ENCODE results near the gene INSIG1. TPM values are rescaled to one million over a fixed set of nuclear protein-coding genes. Genes with fewer than 3 reads are reported as not detected.

Gene INSIG1
- total RNA-seq, 1 experiment from 2014 or later: 60.1 TPM

DNA sequence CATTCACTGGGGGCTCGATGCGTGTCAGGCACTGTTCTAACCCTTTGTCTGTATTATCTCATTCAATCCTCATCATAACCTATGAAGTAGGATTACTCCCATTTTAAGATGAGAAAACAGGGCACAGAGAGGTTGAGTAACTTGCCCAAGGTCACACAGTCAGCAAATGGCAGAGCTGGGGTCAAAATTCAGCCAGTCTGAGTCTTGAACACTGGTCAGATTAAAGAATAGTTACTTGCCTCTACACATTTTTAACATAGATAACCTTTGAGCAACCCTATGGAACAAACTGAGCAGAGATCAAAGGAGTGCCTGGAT is 27.2 kb downstream of the INSIG1 start:
- no peaks in the 10 kb centered on the region for H3K27me3 ChIP-seq (replicated peaks; ENCODE audit: control insufficient read depth, insufficient read depth, low read length)
- CTCF ChIA-PET: no interaction called here
- intact Hi-C loops (cut with micrococcal nuclease; ENCODE audit: unreplicated experiment): loop anchor here (2.0 kb wide), 1 partner anchor 26 kb away; no protein-coding TSS in a partner anchor
- H3K9me3 ChIP-seq: no peaks in the 10 kb centered on the region
- TF ChIP-seq, protein P1, sequence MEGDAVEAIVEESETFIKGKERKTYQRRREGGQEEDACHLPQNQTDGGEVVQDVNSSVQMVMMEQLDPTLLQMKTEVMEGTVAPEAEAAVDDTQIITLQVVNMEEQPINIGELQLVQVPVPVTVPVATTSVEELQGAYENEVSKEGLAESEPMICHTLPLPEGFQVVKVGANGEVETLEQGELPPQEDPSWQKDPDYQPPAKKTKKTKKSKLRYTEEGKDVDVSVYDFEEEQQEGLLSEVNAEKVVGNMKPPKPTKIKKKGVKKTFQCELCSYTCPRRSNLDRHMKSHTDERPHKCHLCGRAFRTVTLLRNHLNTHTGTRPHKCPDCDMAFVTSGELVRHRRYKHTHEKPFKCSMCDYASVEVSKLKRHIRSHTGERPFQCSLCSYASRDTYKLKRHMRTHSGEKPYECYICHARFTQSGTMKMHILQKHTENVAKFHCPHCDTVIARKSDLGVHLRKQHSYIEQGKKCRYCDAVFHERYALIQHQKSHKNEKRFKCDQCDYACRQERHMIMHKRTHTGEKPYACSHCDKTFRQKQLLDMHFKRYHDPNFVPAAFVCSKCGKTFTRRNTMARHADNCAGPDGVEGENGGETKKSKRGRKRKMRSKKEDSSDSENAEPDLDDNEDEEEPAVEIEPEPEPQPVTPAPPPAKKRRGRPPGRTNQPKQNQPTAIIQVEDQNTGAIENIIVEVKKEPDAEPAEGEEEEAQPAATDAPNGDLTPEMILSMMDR (IDR thresholded peaks at IDR 0.05; ENCODE audit: insufficient read depth in 1 of 2, low read depth in 1 of 2, low read length in 1 of 2, severe bottlenecking in 1 of 2, unreplicated experiment in 1 of 2): no peak
- no peaks in the 10 kb centered on the region for H3K36me3 Mint-ChIP-seq (ENCODE audit: insufficient read depth, unreplicated experiment)
- H3K27ac Mint-ChIP-seq (ENCODE audit: unreplicated experiment): no peak overlapping the region
- no peaks in the 10 kb centered on the region for H3K27me3 Mint-ChIP-seq (ENCODE audit: insufficient read depth, unreplicated experiment)
- H3K9me3 Mint-ChIP-seq (ENCODE audit: unreplicated experiment): peaks cover 7% of the 10 kb centered on the region
- no peaks in the 10 kb centered on the region for H3K36me3 ChIP-seq (ENCODE audit: control insufficient read depth, insufficient read depth, low read length)
- no peak overlapping the region for H3K4me3 Mint-ChIP-seq (ENCODE audit: unreplicated experiment)
- BruUV-seq (replicated peaks): no TSS peak
- no peak overlapping the region for H3K4me3 ChIP-seq (ENCODE audit: low read depth, low read length)
- DNase-seq: no peak
- peaks cover 10% of the 10 kb centered on the region for H3K4me1 Mint-ChIP-seq (ENCODE audit: low read depth, unreplicated experiment)
- H3K4me1 ChIP-seq: peaks cover 18% of the 10 kb centered on the region
- POLR2A ChIA-PET: no interaction called here

DNA sequence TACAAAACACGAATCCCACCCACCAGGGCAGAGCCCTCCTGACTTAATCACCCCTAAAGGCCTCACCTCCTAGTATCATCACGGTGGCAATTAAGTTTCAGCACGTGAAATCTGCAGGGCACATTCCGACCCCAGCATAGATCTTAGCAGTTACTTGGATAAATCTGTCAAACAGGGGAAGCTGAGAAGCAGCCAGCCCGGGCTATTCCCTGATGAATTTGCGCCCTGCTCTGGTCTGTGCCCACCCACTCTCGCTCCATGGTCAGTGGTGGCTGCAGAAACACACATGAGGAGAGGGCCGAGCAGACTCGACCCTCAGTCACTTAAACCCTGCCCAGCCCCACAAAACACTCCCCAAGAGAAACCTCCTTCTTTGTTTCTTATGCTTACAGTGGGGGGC is 28.7 kb downstream of the INSIG1 start:
- no TSS peak for BruUV-seq (replicated peaks)
- Histone ChIP-seq H3K4me3 (ENCODE audit: low read depth, low read length) (no peak overlapping the region), H3K9me3 (no peaks in the 10 kb centered on the region), H3K27me3 (replicated peaks; ENCODE audit: control insufficient read depth, insufficient read depth, low read length) (no peaks in the 10 kb centered on the region), H3K36me3 (ENCODE audit: control insufficient read depth, insufficient read depth, low read length) (no peaks in the 10 kb centered on the region), H3K4me1 (peaks cover 18% of the 10 kb centered on the region)
- Mint-ChIP-seq H3K36me3 (ENCODE audit: insufficient read depth, unreplicated experiment) (no peaks in the 10 kb centered on the region), H3K4me1 (ENCODE audit: low read depth, unreplicated experiment) (peaks cover 10% of the 10 kb centered on the region), H3K27ac (ENCODE audit: unreplicated experiment) (no peak overlapping the region), H3K9me3 (ENCODE audit: unreplicated experiment) (peaks cover 7% of the 10 kb centered on the region), H3K27me3 (ENCODE audit: insufficient read depth, unreplicated experiment) (no peaks in the 10 kb centered on the region), H3K4me3 (ENCODE audit: unreplicated experiment) (no peak overlapping the region)
- TF ChIP-seq, protein P1 (IDR thresholded peaks at IDR 0.05; ENCODE audit: insufficient read depth in 1 of 2, low read depth in 1 of 2, low read length in 1 of 2, severe bottlenecking in 1 of 2, unreplicated experiment in 1 of 2): no peak
- CTCF ChIA-PET: no interaction called here
- intact Hi-C loops (cut with micrococcal nuclease; ENCODE audit: unreplicated experiment): no loop called here
- POLR2A ChIA-PET: no interaction called here
- DNase-seq: no peak

DNA sequence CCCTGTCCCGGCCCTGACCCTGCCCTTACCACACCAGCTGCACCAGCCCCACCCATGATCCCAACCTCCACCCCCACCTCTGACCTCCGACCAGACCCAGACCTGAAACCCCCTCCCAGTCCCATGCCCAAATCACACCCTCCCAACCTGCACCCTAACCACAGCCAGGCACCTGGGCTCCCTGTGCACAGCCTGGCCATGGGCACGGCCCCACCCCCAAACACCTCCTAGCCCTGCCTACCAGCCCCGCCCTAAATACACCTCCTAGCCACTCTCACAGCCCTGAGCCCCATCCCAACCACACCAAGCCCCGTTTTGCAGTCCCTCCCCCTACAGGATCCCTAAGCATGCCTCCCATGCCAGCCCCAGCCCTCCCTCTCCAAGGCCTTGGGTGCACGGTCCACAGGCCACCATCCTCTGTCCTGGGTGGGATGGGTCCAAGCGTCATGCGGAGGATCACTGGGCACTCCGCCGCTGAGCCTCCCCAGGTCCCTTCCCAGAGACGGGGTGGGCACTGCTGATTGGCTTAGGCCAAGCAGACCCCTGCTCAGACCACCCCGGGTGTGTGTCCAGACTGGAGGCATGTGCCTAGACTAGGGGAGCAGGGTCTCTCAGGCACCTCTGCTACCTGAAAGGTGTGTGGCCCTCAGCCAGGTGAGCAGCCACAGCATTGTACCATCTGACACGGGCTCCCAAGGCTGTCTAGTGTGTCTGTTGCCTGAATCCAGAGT is 30.1 kb downstream of the INSIG1 start:
- TF ChIP-seq, protein P1 (IDR thresholded peaks at IDR 0.05; ENCODE audit: insufficient read depth in 1 of 2, low read depth in 1 of 2, low read length in 1 of 2, severe bottlenecking in 1 of 2, unreplicated experiment in 1 of 2): no peak
- peaks cover 18% of the 10 kb centered on the region for H3K4me1 ChIP-seq
- ChIA-PET CTCF (no interaction called here), POLR2A (no interaction called here)
- H3K9me3 Mint-ChIP-seq (ENCODE audit: unreplicated experiment): peaks cover 7% of the 10 kb centered on the region
- H3K27me3 ChIP-seq (replicated peaks; ENCODE audit: control insufficient read depth, insufficient read depth, low read length): no peaks in the 10 kb centered on the region
- no peaks in the 10 kb centered on the region for H3K36me3 Mint-ChIP-seq (ENCODE audit: insufficient read depth, unreplicated experiment)
- H3K27me3 Mint-ChIP-seq (ENCODE audit: insufficient read depth, unreplicated experiment): no peaks in the 10 kb centered on the region
- no peaks in the 10 kb centered on the region for H3K36me3 ChIP-seq (ENCODE audit: control insufficient read depth, insufficient read depth, low read length)
- intact Hi-C loops (cut with micrococcal nuclease; ENCODE audit: unreplicated experiment): no loop called here
- no peak for DNase-seq
- BruUV-seq (replicated peaks): no TSS peak
- no peak overlapping the region for H3K4me3 Mint-ChIP-seq (ENCODE audit: unreplicated experiment)
- H3K27ac Mint-ChIP-seq (ENCODE audit: unreplicated experiment): no peak overlapping the region
- H3K9me3 ChIP-seq: no peaks in the 10 kb centered on the region
- H3K4me3 ChIP-seq (ENCODE audit: low read depth, low read length): no peak overlapping the region
- peaks cover 10% of the 10 kb centered on the region for H3K4me1 Mint-ChIP-seq (ENCODE audit: low read depth, unreplicated experiment)

Measured in Caco-2 (cell line).